ENCODE measurements around the gene SGCA. TPM values are rescaled to one million over a fixed set of nuclear protein-coding genes. Genes with fewer than 3 reads are reported as not detected.

SGCA gene
- total RNA-seq, 2 experiments from 2014 or later: 0.57 to 1.1 TPM

GRCh38 chr17:50183421-50183994 is 17.7 kb downstream of the SGCA start:
- Histone ChIP-seq H3K9me3 (ENCODE audit: low read length) (no peaks in the 10 kb centered on the region), H4K20me1 (ENCODE audit: insufficient read depth, low read length) (no peaks in the 10 kb centered on the region), H3K4me1 (ENCODE audit: insufficient read depth, low read length, poor library complexity, severe bottlenecking) (peaks cover 32% of the 10 kb centered on the region), H2AFZ (ENCODE audit: low read length) (no peak overlapping the region), H3K27ac (ENCODE audit: low read depth, low read length, poor library complexity, severe bottlenecking) (no peak overlapping the region), H3K79me2 (ENCODE audit: insufficient read depth, low read depth, low read length) (no peaks in the 10 kb centered on the region), H3K4me3 (ENCODE audit: low read depth, low read length, poor library complexity, severe bottlenecking) (peak overlapping the region; percentile 29), H3K36me3 (ENCODE audit: insufficient read depth, low read length) (no peaks in the 10 kb centered on the region), H3K9me2 (ENCODE audit: insufficient read depth, low read length) (no peaks in the 10 kb centered on the region), H3K4me2 (ENCODE audit: low read length) (peak overlapping the region; percentile 48)
- DNase-seq (ENCODE audit: low spot score): peak; percentile 32
- no TSS peak for BruUV-seq (replicated peaks)
- no peak for TF ChIP-seq EZH2phosphoT487 (IDR thresholded peaks at IDR 0.05; ENCODE audit: borderline replicate concordance, low read depth, low read length)
- TF ChIP-seq, protein P1, sequence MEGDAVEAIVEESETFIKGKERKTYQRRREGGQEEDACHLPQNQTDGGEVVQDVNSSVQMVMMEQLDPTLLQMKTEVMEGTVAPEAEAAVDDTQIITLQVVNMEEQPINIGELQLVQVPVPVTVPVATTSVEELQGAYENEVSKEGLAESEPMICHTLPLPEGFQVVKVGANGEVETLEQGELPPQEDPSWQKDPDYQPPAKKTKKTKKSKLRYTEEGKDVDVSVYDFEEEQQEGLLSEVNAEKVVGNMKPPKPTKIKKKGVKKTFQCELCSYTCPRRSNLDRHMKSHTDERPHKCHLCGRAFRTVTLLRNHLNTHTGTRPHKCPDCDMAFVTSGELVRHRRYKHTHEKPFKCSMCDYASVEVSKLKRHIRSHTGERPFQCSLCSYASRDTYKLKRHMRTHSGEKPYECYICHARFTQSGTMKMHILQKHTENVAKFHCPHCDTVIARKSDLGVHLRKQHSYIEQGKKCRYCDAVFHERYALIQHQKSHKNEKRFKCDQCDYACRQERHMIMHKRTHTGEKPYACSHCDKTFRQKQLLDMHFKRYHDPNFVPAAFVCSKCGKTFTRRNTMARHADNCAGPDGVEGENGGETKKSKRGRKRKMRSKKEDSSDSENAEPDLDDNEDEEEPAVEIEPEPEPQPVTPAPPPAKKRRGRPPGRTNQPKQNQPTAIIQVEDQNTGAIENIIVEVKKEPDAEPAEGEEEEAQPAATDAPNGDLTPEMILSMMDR (conservative IDR thresholded peaks at IDR 0.05; ENCODE audit: low read length): no peak
- ChIA-PET CTCF (ENCODE audit: unreplicated experiment) (no interaction called here), POLR2A (no interaction called here)
- intact Hi-C loops (cut with micrococcal nuclease; ENCODE audit: unreplicated experiment): no loop called here

DNA sequence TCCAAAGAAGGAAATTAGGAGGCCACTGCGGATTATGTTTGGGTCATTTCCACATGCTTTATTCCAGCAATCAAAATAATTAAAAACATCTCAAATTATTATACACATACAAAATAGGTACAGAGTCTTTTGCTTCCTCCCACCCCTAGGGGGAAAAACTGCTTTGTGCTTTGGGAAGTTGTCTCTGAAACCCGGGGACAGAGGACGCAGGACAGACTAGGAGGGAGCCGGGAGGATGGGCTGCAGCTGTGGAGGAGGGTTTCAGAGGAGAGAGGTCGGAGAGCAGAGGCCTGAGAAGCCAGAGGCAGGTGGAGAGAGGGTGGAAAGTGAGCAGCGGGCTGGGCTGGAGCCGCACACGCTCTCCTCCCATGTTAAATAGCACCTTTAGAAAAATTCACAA is 18.3 kb downstream of the SGCA start:
- ChIA-PET CTCF (ENCODE audit: unreplicated experiment) (no interaction called here), POLR2A (no interaction called here)
- no peaks in the 10 kb centered on the region for H4K20me1 ChIP-seq (ENCODE audit: insufficient read depth, low read length)
- no peaks in the 10 kb centered on the region for H3K79me2 ChIP-seq (ENCODE audit: insufficient read depth, low read depth, low read length)
- peak overlapping the region; percentile 29 for H3K4me3 ChIP-seq (ENCODE audit: low read depth, low read length, poor library complexity, severe bottlenecking)
- TF ChIP-seq, protein P1 (conservative IDR thresholded peaks at IDR 0.05; ENCODE audit: low read length): peak; percentile 42
- no peak for TF ChIP-seq EZH2phosphoT487 (IDR thresholded peaks at IDR 0.05; ENCODE audit: borderline replicate concordance, low read depth, low read length)
- peak overlapping the region; percentile 48 for H3K4me2 ChIP-seq (ENCODE audit: low read length)
- no peak for DNase-seq (ENCODE audit: low spot score)
- H3K9me2 ChIP-seq (ENCODE audit: insufficient read depth, low read length): no peaks in the 10 kb centered on the region
- H2AFZ ChIP-seq (ENCODE audit: low read length): no peak overlapping the region
- no TSS peak for BruUV-seq (replicated peaks)
- intact Hi-C loops (cut with micrococcal nuclease; ENCODE audit: unreplicated experiment): no loop called here
- H3K9me3 ChIP-seq (ENCODE audit: low read length): no peaks in the 10 kb centered on the region
- no peaks in the 10 kb centered on the region for H3K36me3 ChIP-seq (ENCODE audit: insufficient read depth, low read length)
- peaks cover 30% of the 10 kb centered on the region for H3K4me1 ChIP-seq (ENCODE audit: insufficient read depth, low read length, poor library complexity, severe bottlenecking)
- no peak overlapping the region for H3K27ac ChIP-seq (ENCODE audit: low read depth, low read length, poor library complexity, severe bottlenecking)

DNA sequence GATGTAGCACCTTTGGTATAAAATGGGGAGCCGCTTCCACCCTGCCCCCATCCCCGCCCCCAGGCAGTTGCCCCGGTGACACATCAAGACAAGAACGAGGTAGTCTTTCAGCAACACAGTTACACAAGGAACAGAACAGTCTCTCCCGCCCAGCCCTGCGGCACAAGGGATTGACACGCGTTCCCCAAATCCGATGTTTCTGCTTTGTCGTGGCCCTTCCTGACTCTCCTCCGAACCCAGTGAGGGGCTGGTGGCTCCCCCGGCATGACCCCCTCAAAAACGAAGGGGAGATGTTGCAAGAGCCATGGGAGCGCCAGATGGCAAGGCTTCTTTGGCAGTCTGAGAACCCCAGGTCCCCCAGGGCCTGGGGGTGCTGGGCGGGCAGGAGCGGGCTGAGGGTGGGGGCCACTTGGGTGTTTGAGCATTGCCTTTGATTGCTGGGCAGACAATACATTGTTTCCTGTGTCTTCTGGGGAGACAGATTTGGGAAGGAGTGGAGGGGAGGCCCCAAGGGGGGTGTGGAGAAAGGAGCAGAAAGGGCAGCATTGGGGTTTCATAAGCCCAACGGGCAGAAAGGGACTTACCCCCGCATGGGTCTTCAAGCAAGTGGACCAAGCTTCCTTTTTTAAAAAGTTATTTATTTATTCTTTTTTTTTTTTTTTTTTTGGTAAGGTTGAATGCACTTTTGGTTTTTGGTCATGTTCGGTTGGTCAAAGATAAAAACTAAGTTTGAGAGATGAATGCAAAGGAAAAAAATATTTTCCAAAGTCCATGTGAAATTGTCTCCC is 19.0 kb downstream of the SGCA start:
- peaks cover 30% of the 10 kb centered on the region for H3K4me1 ChIP-seq (ENCODE audit: insufficient read depth, low read length, poor library complexity, severe bottlenecking)
- no TSS peak for BruUV-seq (replicated peaks)
- no peaks in the 10 kb centered on the region for H3K36me3 ChIP-seq (ENCODE audit: insufficient read depth, low read length)
- H3K9me3 ChIP-seq (ENCODE audit: low read length): no peaks in the 10 kb centered on the region
- CTCF ChIA-PET (ENCODE audit: unreplicated experiment): no interaction called here
- no peaks in the 10 kb centered on the region for H4K20me1 ChIP-seq (ENCODE audit: insufficient read depth, low read length)
- H3K79me2 ChIP-seq (ENCODE audit: insufficient read depth, low read depth, low read length): no peaks in the 10 kb centered on the region
- intact Hi-C loops (cut with micrococcal nuclease; ENCODE audit: unreplicated experiment): no loop called here
- no peak overlapping the region for H3K4me3 ChIP-seq (ENCODE audit: low read depth, low read length, poor library complexity, severe bottlenecking)
- H2AFZ ChIP-seq (ENCODE audit: low read length): no peak overlapping the region
- DNase-seq (ENCODE audit: low spot score): no peak
- no peaks in the 10 kb centered on the region for H3K9me2 ChIP-seq (ENCODE audit: insufficient read depth, low read length)
- TF ChIP-seq EZH2phosphoT487 (IDR thresholded peaks at IDR 0.05; ENCODE audit: borderline replicate concordance, low read depth, low read length): no peak
- TF ChIP-seq, protein P1 (conservative IDR thresholded peaks at IDR 0.05; ENCODE audit: low read length): no peak
- POLR2A ChIA-PET: interaction anchor here (0.6 to 0.7 kb wide), 2 partner anchors 164 to 1970 kb away, joined by 3 to 6 read pairs; no protein-coding TSS in a partner anchor
- H3K4me2 ChIP-seq (ENCODE audit: low read length): no peak overlapping the region
- H3K27ac ChIP-seq (ENCODE audit: low read depth, low read length, poor library complexity, severe bottlenecking): no peak overlapping the region
